ENCODE data around the gene TMEM80. TPM values are rescaled to one million over a fixed set of nuclear protein-coding genes. Genes with fewer than 3 reads are reported as not detected.
"Not testable (repeated sequence)": the region's sequence is repeated elsewhere in the genome, so short reads cannot be mapped to it uniquely, and the experiment has no call there.

Gene TMEM80
- total RNA-seq, 1 donor from 2014 or later: 22.9 TPM

- Mint-ChIP-seq H3K4me1 (ENCODE audit: unreplicated experiment) (no peaks in the 10 kb centered on the region), H3K4me3 (ENCODE audit: unreplicated experiment) (no peak overlapping the region), H3K27me3 (ENCODE audit: unreplicated experiment) (peaks cover 2% of the 10 kb centered on the region), H3K9me3 (ENCODE audit: unreplicated experiment) (no peaks in the 10 kb centered on the region), H3K27ac (ENCODE audit: unreplicated experiment) (no peak overlapping the region), H3K36me3 (ENCODE audit: low read depth, unreplicated experiment) (no peaks in the 10 kb centered on the region)
- TF ChIP-seq, protein P1, sequence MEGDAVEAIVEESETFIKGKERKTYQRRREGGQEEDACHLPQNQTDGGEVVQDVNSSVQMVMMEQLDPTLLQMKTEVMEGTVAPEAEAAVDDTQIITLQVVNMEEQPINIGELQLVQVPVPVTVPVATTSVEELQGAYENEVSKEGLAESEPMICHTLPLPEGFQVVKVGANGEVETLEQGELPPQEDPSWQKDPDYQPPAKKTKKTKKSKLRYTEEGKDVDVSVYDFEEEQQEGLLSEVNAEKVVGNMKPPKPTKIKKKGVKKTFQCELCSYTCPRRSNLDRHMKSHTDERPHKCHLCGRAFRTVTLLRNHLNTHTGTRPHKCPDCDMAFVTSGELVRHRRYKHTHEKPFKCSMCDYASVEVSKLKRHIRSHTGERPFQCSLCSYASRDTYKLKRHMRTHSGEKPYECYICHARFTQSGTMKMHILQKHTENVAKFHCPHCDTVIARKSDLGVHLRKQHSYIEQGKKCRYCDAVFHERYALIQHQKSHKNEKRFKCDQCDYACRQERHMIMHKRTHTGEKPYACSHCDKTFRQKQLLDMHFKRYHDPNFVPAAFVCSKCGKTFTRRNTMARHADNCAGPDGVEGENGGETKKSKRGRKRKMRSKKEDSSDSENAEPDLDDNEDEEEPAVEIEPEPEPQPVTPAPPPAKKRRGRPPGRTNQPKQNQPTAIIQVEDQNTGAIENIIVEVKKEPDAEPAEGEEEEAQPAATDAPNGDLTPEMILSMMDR (IDR thresholded peaks at IDR 0.05; ENCODE audit: unreplicated experiment): no peak
- no peak for DNase-seq (ENCODE audit: low spot score)
Measured at GRCh38 chr11:729492-730074, 34.0 kb downstream of the TMEM80 start.

- Mint-ChIP-seq H3K4me3 (ENCODE audit: unreplicated experiment) (no peak overlapping the region), H3K27ac (ENCODE audit: unreplicated experiment) (no peak overlapping the region)
Measured at GRCh38 chr11:733072-733471, 37.5 kb downstream of the TMEM80 start.

DNA sequence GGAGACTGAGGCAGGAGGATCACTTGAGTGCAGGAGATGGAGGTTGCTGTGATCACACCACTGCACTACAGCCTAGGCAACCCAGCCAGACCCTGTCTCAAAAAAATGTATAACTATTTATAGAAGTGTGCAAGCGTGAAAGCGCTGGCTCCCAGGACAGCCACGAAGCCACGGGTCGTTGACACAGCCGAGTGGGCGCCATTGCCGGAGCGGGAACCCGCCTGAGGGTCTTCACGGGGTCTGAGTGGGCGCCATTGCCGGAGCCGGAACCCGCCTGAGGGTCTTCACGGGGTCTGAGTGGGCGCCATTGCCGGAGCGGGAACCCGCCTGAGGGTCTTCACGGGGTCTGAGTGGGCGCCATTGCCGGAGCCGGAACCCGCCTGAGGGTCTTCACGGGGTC lies 38.9 kb downstream of the TMEM80 start:
- H3K27ac Mint-ChIP-seq (ENCODE audit: unreplicated experiment); H3K36me3 Mint-ChIP-seq (ENCODE audit: low read depth, unreplicated experiment); H3K27me3 Mint-ChIP-seq (ENCODE audit: unreplicated experiment); H3K9me3 Mint-ChIP-seq (ENCODE audit: unreplicated experiment); DNase-seq (ENCODE audit: low spot score); H3K4me1 Mint-ChIP-seq (ENCODE audit: unreplicated experiment); H3K4me3 Mint-ChIP-seq (ENCODE audit: unreplicated experiment): not testable (repeated sequence)

More at GRCh38 chr11:733072-733471, 37.5 kb downstream of the TMEM80 start:
- Mint-ChIP-seq H3K27me3 (ENCODE audit: unreplicated experiment) (peaks cover 5% of the 10 kb centered on the region), H3K36me3 (ENCODE audit: low read depth, unreplicated experiment) (no peaks in the 10 kb centered on the region), H3K4me1 (ENCODE audit: unreplicated experiment) (peaks cover 3% of the 10 kb centered on the region), H3K9me3 (ENCODE audit: unreplicated experiment) (no peaks in the 10 kb centered on the region)
- TF ChIP-seq, protein P1 (IDR thresholded peaks at IDR 0.05; ENCODE audit: unreplicated experiment): no peak
- no peak for DNase-seq (ENCODE audit: low spot score)

DNA sequence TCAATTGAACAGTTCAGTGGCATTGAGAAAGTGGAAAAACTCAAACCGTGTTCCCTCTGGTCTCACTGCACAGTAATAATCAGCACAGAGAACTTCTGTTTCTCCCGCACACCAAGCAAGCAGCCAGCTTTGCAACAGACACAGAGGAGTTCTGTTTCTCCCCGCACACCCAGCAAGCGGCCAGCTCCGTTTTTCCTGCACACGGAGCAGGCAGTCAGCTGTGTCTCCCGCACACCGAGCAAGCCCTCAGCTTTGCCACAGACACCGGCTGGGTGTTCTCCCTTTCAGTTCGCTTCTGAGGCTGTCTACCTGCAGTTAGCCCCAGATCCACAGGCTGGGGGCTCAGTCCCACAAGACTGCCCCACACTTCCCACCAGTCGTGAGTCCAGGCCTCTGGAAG lies 41.8 kb downstream of the TMEM80 start:
- Mint-ChIP-seq H3K36me3 (ENCODE audit: low read depth, unreplicated experiment) (no peaks in the 10 kb centered on the region), H3K9me3 (ENCODE audit: unreplicated experiment) (no peaks in the 10 kb centered on the region), H3K27ac (ENCODE audit: unreplicated experiment) (no peak overlapping the region), H3K4me3 (ENCODE audit: unreplicated experiment) (no peak overlapping the region), H3K27me3 (ENCODE audit: unreplicated experiment) (peaks cover 7% of the 10 kb centered on the region), H3K4me1 (ENCODE audit: unreplicated experiment) (peaks cover 3% of the 10 kb centered on the region)
- no peak for DNase-seq (ENCODE audit: low spot score)
- TF ChIP-seq, protein P1 (IDR thresholded peaks at IDR 0.05; ENCODE audit: unreplicated experiment): no peak

GRCh38 chr11:737899-738298 lies 42.3 kb downstream of the TMEM80 start:
- not testable (repeated sequence) for H3K36me3 Mint-ChIP-seq (ENCODE audit: low read depth, unreplicated experiment); H3K4me1 Mint-ChIP-seq (ENCODE audit: unreplicated experiment); H3K9me3 Mint-ChIP-seq (ENCODE audit: unreplicated experiment); H3K27me3 Mint-ChIP-seq (ENCODE audit: unreplicated experiment); DNase-seq (ENCODE audit: low spot score); H3K27ac Mint-ChIP-seq (ENCODE audit: unreplicated experiment); H3K4me3 Mint-ChIP-seq (ENCODE audit: unreplicated experiment)

- Mint-ChIP-seq H3K27me3 (ENCODE audit: unreplicated experiment) (peaks cover 3% of the 10 kb centered on the region), H3K4me1 (ENCODE audit: unreplicated experiment) (no peaks in the 10 kb centered on the region), H3K4me3 (ENCODE audit: unreplicated experiment) (no peak overlapping the region), H3K9me3 (ENCODE audit: unreplicated experiment) (no peaks in the 10 kb centered on the region), H3K27ac (ENCODE audit: unreplicated experiment) (no peak overlapping the region), H3K36me3 (ENCODE audit: low read depth, unreplicated experiment) (no peaks in the 10 kb centered on the region)
- no peak for DNase-seq (ENCODE audit: low spot score)
- TF ChIP-seq, protein P1 (IDR thresholded peaks at IDR 0.05; ENCODE audit: unreplicated experiment): no peak
Measured at GRCh38 chr11:742156-742546, 46.5 kb downstream of the TMEM80 start.

Data from endothelial cell (in vitro differentiated cells).